SKM-1 treated with dmso at 0.1 percent for 144 hours (cell line): ENCODE measurements around the gene MBTPS2.
"Not testable (repeated sequence)": the region's sequence is repeated elsewhere in the genome, so short reads cannot be mapped to it uniquely, and the experiment has no call there.

Experiments used
- DNase-seq: peaks from one replicate; lab custom pipeline; 2025; ENCODE audit not compliant: unreplicated experiment; lab: John Stamatoyannopoulos, UW

The MBTPS2 gene

GRCh38 chrX:21839334-21840192 is at the start of gene MBTPS2:
Gene MBTPS2, plus strand, starts transcription at chrX:21839617. Its CDS starts 118 bp downstream, at chrX:21839735.
- DNase-seq, result peak; percentile 67

GRCh38 chrX:21798677-21799219 is 40.7 kb upstream of the MBTPS2 start:
- DNase-seq, result no peak

- no peak for DNase-seq
Observed at GRCh38 chrX:21799767-21800166, 39.6 kb upstream of the MBTPS2 start.

- no peak for DNase-seq
Observed at GRCh38 chrX:21800344-21800770, 39.1 kb upstream of the MBTPS2 start.

GRCh38 chrX:21802054-21802670 is 37.3 kb upstream of the MBTPS2 start:
- DNase-seq, result no peak

GRCh38 chrX:21802839-21803238 is 36.6 kb upstream of the MBTPS2 start:
- DNase-seq, result no peak

- DNase-seq, result no peak
Observed at GRCh38 chrX:21806691-21807090, 32.7 kb upstream of the MBTPS2 start.

- DNase-seq, result no peak
Observed at GRCh38 chrX:21811832-21812231, 27.6 kb upstream of the MBTPS2 start.

- no peak for DNase-seq
Observed at GRCh38 chrX:21812628-21813027, 26.8 kb upstream of the MBTPS2 start.

GRCh38 chrX:21813612-21814368 is 25.6 kb upstream of the MBTPS2 start:
- DNase-seq, result no peak

- no peak for DNase-seq
Observed at GRCh38 chrX:21816136-21816535, 23.3 kb upstream of the MBTPS2 start.

GRCh38 chrX:21820170-21820569 is 19.2 kb upstream of the MBTPS2 start:
- DNase-seq, result not testable (repeated sequence)

- no peak for DNase-seq
Observed at GRCh38 chrX:21821875-21822274, 17.5 kb upstream of the MBTPS2 start.

GRCh38 chrX:21831496-21831895 is 7.9 kb upstream of the MBTPS2 start:
- DNase-seq, result no peak

GRCh38 chrX:21837056-21837455 is 2.4 kb upstream of the MBTPS2 start:
- DNase-seq, result no peak

- no peak for DNase-seq
Observed at GRCh38 chrX:21838937-21839333, 482 bp upstream of the MBTPS2 start.

GRCh38 chrX:21840193-21840545 is 752 bp downstream of the MBTPS2 start:
- DNase-seq, result no peak

- DNase-seq, result no peak
Observed at GRCh38 chrX:21843179-21843578, 3.8 kb downstream of the MBTPS2 start.

GRCh38 chrX:21845096-21845495 is 5.7 kb downstream of the MBTPS2 start:
- no peak for DNase-seq

GRCh38 chrX:21847342-21847741 is 7.9 kb downstream of the MBTPS2 start:
- DNase-seq, result no peak

GRCh38 chrX:21853578-21853977 is 14.2 kb downstream of the MBTPS2 start:
- DNase-seq, result no peak
